Loucy (cell line): Measurements from ENCODE around the gene NOS1.
"Not testable (repeated sequence)": the region's sequence is repeated elsewhere in the genome, so short reads cannot be mapped to it uniquely, and the experiment has no call there.

Source experiments
- H2AFZ ChIP-seq: fragments of 200-600 bp; sonication (generic); 2 replicates; pipeline ENCODE4 v1.6.0; 2016; ENCODE audit warnings: antibody characterized with exemption, mild to moderate bottlenecking, low read length, moderate library complexity
- H3F3A ChIP-seq: fragments of 200-600 bp; 2 replicates; pipeline ENCODE4 v1.6.0; 2016; ENCODE audit warnings: antibody characterized with exemption, low read depth, mild to moderate bottlenecking
- H3K27me3 ChIP-seq: fragments of 200-600 bp; sonication (generic); 2 replicates; pipeline ENCODE4 v1.6.1; 2014; ENCODE audit warnings: low read length, mild to moderate bottlenecking; ENCODE audit not compliant: insufficient read depth, poor library complexity, severe bottlenecking
- H3K36me3 ChIP-seq: fragments of 200-600 bp; sonication (generic); 2 replicates; pipeline ENCODE4 v1.6.1; 2016; ENCODE audit warnings: low read length; ENCODE audit not compliant: insufficient read depth
- H3K4me1 ChIP-seq: fragments of 200-600 bp; sonication (generic); 2 replicates; pipeline ENCODE4 v1.5.1; 2014; ENCODE audit warnings: low read length, mild to moderate bottlenecking; ENCODE audit not compliant: insufficient read depth, poor library complexity, severe bottlenecking
- H3K4me2 ChIP-seq: fragments of 200-600 bp; sonication (generic); 2 replicates; pipeline ENCODE4 v1.6.0; 2014; ENCODE audit warnings: antibody characterized with exemption, low read length, low read depth, mild to moderate bottlenecking; ENCODE audit not compliant: poor library complexity, severe bottlenecking
- H3K4me3 ChIP-seq: fragments of 200-600 bp; sonication (generic); 2 replicates; pipeline ENCODE4 v1.5.1; 2014; ENCODE audit warnings: low read length, mild to moderate bottlenecking, mixed read lengths; ENCODE audit not compliant: poor library complexity, severe bottlenecking
- H3K79me2 ChIP-seq: fragments of 200-600 bp; sonication (generic); 2 replicates; pipeline ENCODE4 v1.6.1; 2014; ENCODE audit warnings: low read length; ENCODE audit not compliant: insufficient read depth
- H3K9ac ChIP-seq: fragments of 200-600 bp; sonication (generic); 2 replicates; pipeline ENCODE4 v1.6.0; 2014; ENCODE audit warnings: mild to moderate bottlenecking, low read depth, low read length, moderate library complexity; ENCODE audit not compliant: poor library complexity, severe bottlenecking
- H3K9me2 ChIP-seq: fragments of 200-600 bp; sonication (generic); replicated peaks from 2 replicates; pipeline ENCODE4 v1.6.1; 2016; ENCODE audit warnings: low read depth, low read length, mixed read lengths
- H3K9me3 ChIP-seq: fragments of 200-600 bp; sonication (generic); 2 replicates; pipeline ENCODE4 v1.6.1; 2014; ENCODE audit warnings: mild to moderate bottlenecking, antibody characterized with exemption, low read length, low read depth; ENCODE audit not compliant: insufficient read depth
- H4K20me1 ChIP-seq: fragments of 200-600 bp; sonication (generic); 2 replicates; pipeline ENCODE4 v1.6.0; 2014; ENCODE audit warnings: antibody characterized with exemption, low read length, mild to moderate bottlenecking; ENCODE audit not compliant: insufficient read depth, poor library complexity, severe bottlenecking
- EZH2phosphoT487 ChIP-seq: fragments of 200-600 bp; IDR thresholded peaks from 2 replicates; pipeline ENCODE4 v1.6.1; 2018; ENCODE audit warnings: antibody characterized with exemption, mild to moderate bottlenecking, moderate library complexity, borderline replicate concordance
- TF ChIP-seq, protein P1 (sequence below): fragments of 200-600 bp; sonication (generic); conservative IDR thresholded peaks from 2 replicates; pipeline ENCODE4 v1.5.1; 2014; ENCODE audit warnings: mild to moderate bottlenecking, antibody characterized with exemption, low read length

NOS1 gene

DNA sequence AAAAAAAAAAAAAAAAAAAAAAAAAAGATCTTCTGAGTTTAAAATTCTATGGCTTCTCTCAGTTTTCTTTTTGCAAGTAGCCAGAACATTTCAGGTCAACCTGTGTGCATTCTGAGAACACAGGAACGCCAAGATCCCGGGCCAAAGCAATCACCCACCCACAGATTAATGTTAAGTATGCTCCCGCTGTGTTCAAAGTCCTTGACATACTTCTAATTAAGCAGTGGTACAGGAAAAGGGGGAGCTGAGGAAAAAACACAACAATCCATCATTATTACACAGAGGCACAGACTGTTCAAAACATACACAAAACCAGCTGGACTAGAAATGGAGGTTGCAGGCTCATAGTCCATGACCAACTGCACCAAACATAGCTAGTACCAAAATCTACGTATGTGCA, 174.0 kb downstream of the NOS1 start:
- Histone ChIP-seq H3K9me2 (no peaks in the 10 kb centered on the region), H2AFZ (no peak overlapping the region), H3K4me1 (peaks cover 27% of the 10 kb centered on the region), H3K36me3 (peaks cover 14% of the 10 kb centered on the region; the same call in 1 of the 2 replicates), H3K4me3 (peak overlapping the region; percentile 87), H3K79me2 (peaks cover 41% of the 10 kb centered on the region), H4K20me1 (peaks cover 24% of the 10 kb centered on the region), H3K27me3 (no peaks in the 10 kb centered on the region), H3F3A (no peaks in the 10 kb centered on the region), H3K4me2 (peak overlapping the region; percentile 89), H3K9me3 (no peaks in the 10 kb centered on the region), H3K9ac (no peak overlapping the region)
- TF ChIP-seq EZH2phosphoT487, result no peak
- TF ChIP-seq, protein P1, sequence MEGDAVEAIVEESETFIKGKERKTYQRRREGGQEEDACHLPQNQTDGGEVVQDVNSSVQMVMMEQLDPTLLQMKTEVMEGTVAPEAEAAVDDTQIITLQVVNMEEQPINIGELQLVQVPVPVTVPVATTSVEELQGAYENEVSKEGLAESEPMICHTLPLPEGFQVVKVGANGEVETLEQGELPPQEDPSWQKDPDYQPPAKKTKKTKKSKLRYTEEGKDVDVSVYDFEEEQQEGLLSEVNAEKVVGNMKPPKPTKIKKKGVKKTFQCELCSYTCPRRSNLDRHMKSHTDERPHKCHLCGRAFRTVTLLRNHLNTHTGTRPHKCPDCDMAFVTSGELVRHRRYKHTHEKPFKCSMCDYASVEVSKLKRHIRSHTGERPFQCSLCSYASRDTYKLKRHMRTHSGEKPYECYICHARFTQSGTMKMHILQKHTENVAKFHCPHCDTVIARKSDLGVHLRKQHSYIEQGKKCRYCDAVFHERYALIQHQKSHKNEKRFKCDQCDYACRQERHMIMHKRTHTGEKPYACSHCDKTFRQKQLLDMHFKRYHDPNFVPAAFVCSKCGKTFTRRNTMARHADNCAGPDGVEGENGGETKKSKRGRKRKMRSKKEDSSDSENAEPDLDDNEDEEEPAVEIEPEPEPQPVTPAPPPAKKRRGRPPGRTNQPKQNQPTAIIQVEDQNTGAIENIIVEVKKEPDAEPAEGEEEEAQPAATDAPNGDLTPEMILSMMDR, result no peak

DNA sequence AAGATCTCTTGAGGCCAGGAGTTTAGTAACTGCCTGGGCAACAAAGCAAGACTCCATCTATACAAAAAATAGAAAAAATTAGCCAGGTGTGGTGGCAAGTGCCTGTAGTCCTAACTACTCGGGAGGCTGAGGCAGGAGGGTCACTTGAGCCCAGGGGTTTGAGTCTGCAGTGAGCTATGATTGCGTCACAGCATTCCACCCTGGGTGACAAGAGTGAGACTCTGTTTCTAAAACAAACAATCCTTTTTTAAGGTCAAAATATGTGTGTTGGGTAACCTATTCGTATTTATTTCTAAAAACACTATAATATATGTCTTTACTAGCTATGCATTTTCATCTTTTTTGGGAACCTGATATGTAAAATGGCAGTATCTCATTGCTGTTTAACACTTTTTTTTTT, 178.6 kb downstream of the NOS1 start:
- peaks cover 27% of the 10 kb centered on the region for H3K36me3 ChIP-seq
- 0 out of 2 replicates have a peak, but pooled peaks cover 5% of the 10 kb centered on the region for H3K9me3 ChIP-seq
- H3K4me1 ChIP-seq, result peaks cover 11% of the 10 kb centered on the region

DNA sequence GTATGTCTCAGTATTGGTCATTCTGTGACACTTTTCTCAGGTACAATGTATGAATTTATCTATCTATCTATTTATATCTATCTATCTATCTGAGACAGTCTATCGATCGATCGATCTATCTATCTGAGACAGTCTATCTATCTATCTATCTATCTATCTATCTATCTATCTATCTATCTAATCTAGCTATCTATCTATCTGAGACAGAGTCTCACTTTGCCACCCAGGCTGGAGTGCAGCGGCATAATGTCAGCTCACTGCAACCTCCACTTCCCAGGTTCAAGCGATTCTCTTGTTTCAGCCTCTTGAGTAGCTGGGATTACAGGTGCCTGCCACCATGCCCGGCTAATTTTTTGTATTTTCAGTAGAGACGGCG, 180.0 kb downstream of the NOS1 start:
- H3K4me1 ChIP-seq, H3K9me2 ChIP-seq, H4K20me1 ChIP-seq, H3K9ac ChIP-seq, H3K9me3 ChIP-seq, H3F3A ChIP-seq, H3K79me2 ChIP-seq, H2AFZ ChIP-seq, H3K4me2 ChIP-seq, H3K27me3 ChIP-seq, H3K4me3 ChIP-seq: not testable (repeated sequence)
- peaks cover 36% of the 10 kb centered on the region for H3K36me3 ChIP-seq

More for the DNA sequence above, 178.6 kb downstream of the NOS1 start:
- H3K4me3 ChIP-seq, result no peak overlapping the region
- no peak for TF ChIP-seq EZH2phosphoT487
- TF ChIP-seq, protein P1, result no peak
- H3K9me2 ChIP-seq, result no peaks in the 10 kb centered on the region
- no peaks in the 10 kb centered on the region for H3K27me3 ChIP-seq
- no peaks in the 10 kb centered on the region for H3F3A ChIP-seq
- H4K20me1 ChIP-seq, result peaks cover 6% of the 10 kb centered on the region
- H2AFZ ChIP-seq, result no peak overlapping the region
- peaks cover 17% of the 10 kb centered on the region for H3K79me2 ChIP-seq
- no peak overlapping the region for H3K9ac ChIP-seq
- H3K4me2 ChIP-seq, result no peak overlapping the region

DNA sequence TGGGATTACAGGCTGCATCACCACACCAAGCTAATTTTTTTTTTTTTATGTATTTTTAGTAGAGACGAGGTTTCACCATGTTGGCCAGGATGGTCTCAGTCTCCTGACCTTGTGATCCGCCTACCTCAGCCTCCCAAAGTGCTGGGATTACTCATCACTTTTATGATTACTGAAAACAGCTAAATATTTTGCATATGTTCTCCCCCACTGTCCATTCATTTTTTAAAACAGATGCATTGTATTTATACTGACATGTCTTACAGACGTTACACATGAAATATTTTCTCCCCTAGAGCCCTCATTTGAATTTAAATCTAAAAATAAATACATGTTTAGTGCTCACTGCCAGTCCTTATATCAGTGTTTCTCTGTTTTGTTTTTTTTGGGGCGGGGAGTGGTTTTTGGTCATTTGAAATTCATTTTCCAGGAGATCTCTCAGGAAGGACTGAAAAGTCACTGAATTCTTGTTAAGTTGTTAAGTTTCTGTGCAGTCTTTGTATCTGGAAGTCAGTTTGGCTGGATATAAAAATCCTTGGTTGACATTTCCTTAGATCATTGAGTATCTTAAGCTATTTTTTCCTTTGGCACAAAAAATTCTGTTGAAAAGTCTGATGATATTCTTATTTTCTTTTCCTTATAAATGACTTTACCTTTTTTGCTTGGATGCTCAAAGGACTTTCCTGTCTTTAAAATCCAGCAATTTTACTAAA, 180.5 kb downstream of the NOS1 start:
- Histone ChIP-seq H3K9ac (no peak overlapping the region), H3K27me3 (no peaks in the 10 kb centered on the region), H3K79me2 (0 out of 2 replicates have a peak, but pooled peaks cover under 1% of the 10 kb centered on the region), H3K36me3 (peaks cover 36% of the 10 kb centered on the region), H3F3A (no peaks in the 10 kb centered on the region), H2AFZ (no peak overlapping the region), H3K9me3 (0 out of 2 replicates have a peak, but pooled peaks cover 5% of the 10 kb centered on the region), H3K4me3 (no peak overlapping the region), H3K4me1 (no peaks in the 10 kb centered on the region), H3K4me2 (no peak overlapping the region), H3K9me2 (no peaks in the 10 kb centered on the region), H4K20me1 (peaks cover 3% of the 10 kb centered on the region)
- no peak for TF ChIP-seq EZH2phosphoT487
- TF ChIP-seq, protein P1, result no peak
